ENCODE data around the gene PSMD13.

GRCh38 chr11:290621-291231 lies 54.0 kb downstream of the PSMD13 start:
- TF ChIP-seq ZNF7 (CRISPR knock-in tag; IDR thresholded peaks at IDR 0.05) (no peak), LCORL (IDR thresholded peaks at IDR 0.05) (no peak), LCORL (CRISPR knock-in tag; IDR thresholded peaks at IDR 0.05) (no peak), RBM39 (IDR thresholded peaks at IDR 0.05; ENCODE audit: low read depth, low read length, poor library complexity, severe bottlenecking) (no peak), KLF6 (CRISPR knock-in tag; IDR thresholded peaks at IDR 0.05) (no peak), SNAPC4 (CRISPR knock-in tag; IDR thresholded peaks at IDR 0.05) (no peak), HMG20B (CRISPR knock-in tag; conservative IDR thresholded peaks at IDR 0.05) (no peak), CTCF (CRISPR knock-in tag; IDR thresholded peaks at IDR 0.05) (no peak), NBN (conservative IDR thresholded peaks at IDR 0.05) (no peak), MXI1 (IDR thresholded peaks at IDR 0.05; ENCODE audit: borderline replicate concordance, low read depth, low read length) (no peak), POGZ (CRISPR knock-in tag; IDR thresholded peaks at IDR 0.05) (no peak), REST (IDR thresholded peaks at IDR 0.05; ENCODE audit: borderline replicate concordance in 1 of 2, low read depth in 1 of 2, low read length in 2 of 2) (no peak), TP53 (CRISPR knock-in tag; conservative IDR thresholded peaks at IDR 0.05) (no peak)

Data from HepG2 (cell line).